Right lobe of liver (tissue), 4 donors: Measurements from ENCODE around the gene RAB35.

Source experiments
- CTCF ChIP-seq, 4 donors: fragments of 200-600 bp in 3 of 4; fragments of 450-650 bp in 1 of 4; IDR thresholded peaks; one replicate each; pipeline versions ENCODE4 v1.5.1 to v1.8.0; 2016 to 2022; ENCODE audit warnings: antibody characterized with exemption in 4 of 4, mild to moderate bottlenecking in 2 of 4
- POLR2A ChIP-seq: fragments of 450-650 bp; IDR thresholded peaks from one replicate; pipeline ENCODE4 v1.6.1; 2017; ENCODE audit warnings: antibody characterized with exemption, mild to moderate bottlenecking
- donor health status: DM: no; HTN: no; CAD: no.
- donor health status: DM: no; HTN: no; CAD: no.
- donor health status: DM: no; HTN: yes; CAD: no.

GRCh38 chr12:120142231-120142877 is 25.8 kb upstream of the RAB35 start:
- TF ChIP-seq POLR2A (no peak), CTCF (IDR thresholded peaks at IDR 0.05) (no peak)
